Measurements from ENCODE around the gene NALCN. TPM values are rescaled to one million over a fixed set of nuclear protein-coding genes. Genes with fewer than 3 reads are reported as not detected.

The NALCN gene
- total and polyA plus RNA-seq, 2 experiments from 2014 or later = not detected

DNA sequence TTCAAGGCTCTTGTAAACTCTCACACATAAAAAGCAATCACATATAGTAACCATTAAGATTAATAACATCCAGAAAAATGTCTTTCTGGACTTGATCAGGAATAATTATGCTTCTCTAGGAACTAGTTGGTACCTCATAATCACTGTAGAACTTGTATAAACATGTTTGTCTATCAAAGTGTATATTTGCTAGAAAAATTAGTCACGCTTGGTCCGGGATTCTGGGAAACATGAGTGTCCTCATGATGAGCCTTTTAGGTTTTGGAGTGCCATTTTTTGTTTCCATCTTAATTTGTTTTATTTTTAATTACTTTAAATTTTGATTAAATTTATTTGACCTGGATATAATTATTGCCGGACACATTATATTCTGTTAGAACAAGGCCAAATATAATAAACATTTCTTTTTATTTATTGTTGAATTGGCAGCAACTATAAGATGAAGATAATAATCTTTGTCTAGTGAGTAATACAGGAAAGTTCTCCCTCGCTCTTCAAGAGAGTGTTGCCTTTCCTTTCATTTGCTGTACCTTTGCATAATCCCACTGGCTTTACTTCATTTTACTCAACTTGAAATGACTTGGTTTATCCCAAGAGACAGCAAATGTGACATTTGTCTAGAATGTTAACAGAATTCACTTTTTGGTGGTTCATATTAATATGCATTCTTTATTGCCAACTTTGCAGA is 207.0 kb downstream of the NALCN start:
- TF ChIP-seq, protein P1, sequence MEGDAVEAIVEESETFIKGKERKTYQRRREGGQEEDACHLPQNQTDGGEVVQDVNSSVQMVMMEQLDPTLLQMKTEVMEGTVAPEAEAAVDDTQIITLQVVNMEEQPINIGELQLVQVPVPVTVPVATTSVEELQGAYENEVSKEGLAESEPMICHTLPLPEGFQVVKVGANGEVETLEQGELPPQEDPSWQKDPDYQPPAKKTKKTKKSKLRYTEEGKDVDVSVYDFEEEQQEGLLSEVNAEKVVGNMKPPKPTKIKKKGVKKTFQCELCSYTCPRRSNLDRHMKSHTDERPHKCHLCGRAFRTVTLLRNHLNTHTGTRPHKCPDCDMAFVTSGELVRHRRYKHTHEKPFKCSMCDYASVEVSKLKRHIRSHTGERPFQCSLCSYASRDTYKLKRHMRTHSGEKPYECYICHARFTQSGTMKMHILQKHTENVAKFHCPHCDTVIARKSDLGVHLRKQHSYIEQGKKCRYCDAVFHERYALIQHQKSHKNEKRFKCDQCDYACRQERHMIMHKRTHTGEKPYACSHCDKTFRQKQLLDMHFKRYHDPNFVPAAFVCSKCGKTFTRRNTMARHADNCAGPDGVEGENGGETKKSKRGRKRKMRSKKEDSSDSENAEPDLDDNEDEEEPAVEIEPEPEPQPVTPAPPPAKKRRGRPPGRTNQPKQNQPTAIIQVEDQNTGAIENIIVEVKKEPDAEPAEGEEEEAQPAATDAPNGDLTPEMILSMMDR (IDR thresholded peaks at IDR 0.05; ENCODE audit: low read depth, low read length) = no peak
- no peaks in the 10 kb centered on the region for H3K4me1 ChIP-seq (ENCODE audit: low read depth)
- no peaks in the 10 kb centered on the region for H3K27me3 ChIP-seq
- H3K36me3 ChIP-seq = no peaks in the 10 kb centered on the region
- no peak overlapping the region for H3K27ac ChIP-seq
- no peak for DNase-seq (ENCODE audit: low read depth in 1 of 2, low spot score in 1 of 2)
- no peak overlapping the region for H3K4me3 ChIP-seq
- H3K9me3 ChIP-seq (ENCODE audit: low read depth) = no peaks in the 10 kb centered on the region

DNA sequence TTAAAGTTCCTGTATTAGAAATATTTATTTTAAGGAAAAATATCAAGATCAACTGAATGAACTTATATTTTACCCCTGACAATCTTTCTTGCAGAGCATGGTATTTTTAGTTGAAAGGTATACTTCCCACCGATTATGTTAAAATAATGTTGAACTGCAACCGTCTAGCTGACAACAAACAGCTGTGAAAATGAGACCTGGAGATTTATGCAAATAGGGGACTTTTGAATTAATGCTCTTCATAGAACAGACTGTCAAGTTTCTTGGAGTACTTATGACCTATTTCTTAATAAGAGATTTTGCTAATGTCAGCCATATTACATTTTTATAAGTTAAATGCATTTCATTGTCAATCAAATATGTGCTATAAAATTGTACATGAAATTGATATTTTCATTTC is 210.9 kb downstream of the NALCN start:
- TF ChIP-seq, protein P1 (IDR thresholded peaks at IDR 0.05; ENCODE audit: low read depth, low read length) = no peak
- H3K27ac ChIP-seq = no peak overlapping the region
- H3K27me3 ChIP-seq = no peaks in the 10 kb centered on the region
- H3K4me1 ChIP-seq (ENCODE audit: low read depth) = no peaks in the 10 kb centered on the region
- DNase-seq (ENCODE audit: low read depth in 1 of 2, low spot score in 1 of 2) = no peak
- no peaks in the 10 kb centered on the region for H3K36me3 ChIP-seq
- H3K9me3 ChIP-seq (ENCODE audit: low read depth) = no peaks in the 10 kb centered on the region
- H3K4me3 ChIP-seq = no peak overlapping the region

DNA sequence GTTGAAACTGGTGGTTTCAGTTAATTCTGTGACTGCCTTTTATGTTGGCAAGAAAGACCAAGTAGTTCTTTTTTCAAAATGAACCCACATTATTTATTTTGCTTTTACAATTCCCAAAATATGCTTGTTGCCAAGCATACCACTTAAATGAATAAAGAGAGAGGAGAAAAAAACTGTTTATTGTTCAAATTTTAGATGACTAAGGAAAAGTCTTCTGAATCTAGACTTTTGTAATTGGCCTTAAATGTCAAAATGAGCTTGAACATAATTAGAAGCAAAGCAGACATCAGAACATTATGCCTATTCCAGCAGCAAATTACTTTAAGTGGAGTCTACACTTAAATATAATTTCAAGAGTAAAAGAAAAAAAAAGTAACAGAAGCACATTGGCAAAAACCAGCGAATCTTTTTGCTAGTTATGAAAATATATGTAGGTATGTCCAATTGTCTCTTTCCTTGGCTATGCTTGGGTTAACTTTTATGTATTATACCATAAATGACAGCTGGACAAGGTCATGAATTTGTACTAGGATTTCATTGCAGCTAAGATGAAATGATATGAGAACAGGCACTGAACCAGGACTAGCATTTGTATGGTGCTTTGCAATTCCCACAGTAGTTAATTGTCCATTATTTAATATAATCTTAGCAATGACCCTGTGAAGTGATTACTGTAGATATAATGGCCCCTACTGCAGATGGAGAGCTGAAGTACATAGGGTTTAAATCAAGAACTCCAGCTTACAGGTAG is 211.9 kb downstream of the NALCN start:
- no peak overlapping the region for H3K4me3 ChIP-seq
- H3K27ac ChIP-seq = no peak overlapping the region
- H3K36me3 ChIP-seq = no peaks in the 10 kb centered on the region
- H3K9me3 ChIP-seq (ENCODE audit: low read depth) = no peaks in the 10 kb centered on the region
- H3K27me3 ChIP-seq = no peaks in the 10 kb centered on the region
- TF ChIP-seq, protein P1 (IDR thresholded peaks at IDR 0.05; ENCODE audit: low read depth, low read length) = no peak
- H3K4me1 ChIP-seq (ENCODE audit: low read depth) = no peaks in the 10 kb centered on the region
- no peak for DNase-seq (ENCODE audit: low read depth in 1 of 2, low spot score in 1 of 2)

DNA sequence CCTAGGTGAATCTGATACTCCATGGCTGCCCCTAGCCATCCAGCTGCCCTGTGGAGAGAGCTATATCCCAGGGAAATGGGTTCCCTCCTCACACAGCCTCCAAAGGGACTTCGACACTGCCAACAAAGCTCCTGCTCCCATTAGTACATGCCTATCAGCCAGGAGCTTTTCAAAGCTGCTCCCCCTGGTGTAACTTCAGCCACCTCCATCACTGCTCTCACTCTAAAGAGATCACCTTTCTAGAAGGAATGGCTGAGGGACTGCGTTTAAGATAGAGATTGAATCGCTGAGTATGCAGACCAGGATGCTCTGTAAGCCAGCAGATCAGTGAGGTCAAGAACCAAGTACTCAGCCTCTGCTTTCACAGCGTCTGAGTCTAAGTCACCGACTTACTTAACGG is 213.7 kb downstream of the NALCN start:
- TF ChIP-seq, protein P1 (IDR thresholded peaks at IDR 0.05; ENCODE audit: low read depth, low read length) = no peak
- no peaks in the 10 kb centered on the region for H3K27me3 ChIP-seq
- H3K9me3 ChIP-seq (ENCODE audit: low read depth) = no peaks in the 10 kb centered on the region
- H3K4me3 ChIP-seq = no peak overlapping the region
- no peaks in the 10 kb centered on the region for H3K4me1 ChIP-seq (ENCODE audit: low read depth)
- H3K36me3 ChIP-seq = no peaks in the 10 kb centered on the region
- DNase-seq (ENCODE audit: low read depth in 1 of 2, low spot score in 1 of 2) = no peak
- H3K27ac ChIP-seq = no peak overlapping the region

DNA sequence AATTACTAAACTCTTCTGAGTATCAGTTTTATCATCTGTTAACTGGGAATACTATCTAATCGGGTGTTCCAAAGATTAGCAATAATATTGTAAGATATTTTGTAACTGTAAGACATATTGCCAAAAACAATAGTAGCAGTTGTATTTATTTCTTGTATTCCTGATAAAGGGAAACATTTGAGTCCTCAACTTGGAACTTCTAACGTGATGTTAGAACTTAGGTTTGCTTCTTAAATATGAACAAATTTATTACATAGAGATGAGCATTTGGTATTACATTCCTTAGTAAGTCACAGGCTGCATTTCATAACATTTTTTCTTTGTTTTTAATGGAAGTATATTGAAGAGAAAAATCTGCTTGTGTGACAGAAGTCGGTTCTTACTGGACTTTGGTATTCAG is 225.3 kb downstream of the NALCN start:
- no peaks in the 10 kb centered on the region for H3K36me3 ChIP-seq
- no peaks in the 10 kb centered on the region for H3K9me3 ChIP-seq (ENCODE audit: low read depth)
- no peak for DNase-seq (ENCODE audit: low read depth in 1 of 2, low spot score in 1 of 2)
- TF ChIP-seq, protein P1 (IDR thresholded peaks at IDR 0.05; ENCODE audit: low read depth, low read length) = no peak
- no peak overlapping the region for H3K27ac ChIP-seq
- H3K27me3 ChIP-seq = no peaks in the 10 kb centered on the region
- H3K4me3 ChIP-seq = no peak overlapping the region
- H3K4me1 ChIP-seq (ENCODE audit: low read depth) = no peaks in the 10 kb centered on the region
